ENCODE data around the gene KRTAP21-3.

- TF ChIP-seq CTCF (IDR thresholded peaks at IDR 0.05), result no peak
- TF ChIP-seq POLR2A (IDR thresholded peaks at IDR 0.05), result no peak
- no peak for TF ChIP-seq POLR2AphosphoS5 (IDR thresholded peaks at IDR 0.05)
Measured at GRCh38 chr21:30747159-30747558, 28.6 kb upstream of the KRTAP21-3 start, which contains the start of gene KRTAP21-2.

Measured in gastroesophageal sphincter (tissue), 3 donors.